ENCODE data around the gene SYNGR2.

DNA sequence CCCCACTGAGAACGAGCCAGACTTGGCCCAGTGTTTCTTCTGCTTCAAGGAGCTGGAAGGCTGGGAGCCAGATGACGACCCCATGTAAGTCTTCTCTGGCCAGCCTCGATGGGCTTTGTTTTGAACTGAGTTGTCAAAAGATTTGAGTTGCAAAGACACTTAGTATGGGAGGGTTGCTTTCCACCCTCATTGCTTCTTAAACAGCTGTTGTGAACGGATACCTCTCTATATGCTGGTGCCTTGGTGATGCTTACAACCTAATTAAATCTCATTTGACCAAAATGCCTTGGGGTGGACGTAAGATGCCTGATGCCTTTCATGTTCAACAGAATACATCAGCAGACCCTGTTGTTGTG is 46.3 kb downstream of the SYNGR2 start:
- TF ChIP-seq, protein P1, sequence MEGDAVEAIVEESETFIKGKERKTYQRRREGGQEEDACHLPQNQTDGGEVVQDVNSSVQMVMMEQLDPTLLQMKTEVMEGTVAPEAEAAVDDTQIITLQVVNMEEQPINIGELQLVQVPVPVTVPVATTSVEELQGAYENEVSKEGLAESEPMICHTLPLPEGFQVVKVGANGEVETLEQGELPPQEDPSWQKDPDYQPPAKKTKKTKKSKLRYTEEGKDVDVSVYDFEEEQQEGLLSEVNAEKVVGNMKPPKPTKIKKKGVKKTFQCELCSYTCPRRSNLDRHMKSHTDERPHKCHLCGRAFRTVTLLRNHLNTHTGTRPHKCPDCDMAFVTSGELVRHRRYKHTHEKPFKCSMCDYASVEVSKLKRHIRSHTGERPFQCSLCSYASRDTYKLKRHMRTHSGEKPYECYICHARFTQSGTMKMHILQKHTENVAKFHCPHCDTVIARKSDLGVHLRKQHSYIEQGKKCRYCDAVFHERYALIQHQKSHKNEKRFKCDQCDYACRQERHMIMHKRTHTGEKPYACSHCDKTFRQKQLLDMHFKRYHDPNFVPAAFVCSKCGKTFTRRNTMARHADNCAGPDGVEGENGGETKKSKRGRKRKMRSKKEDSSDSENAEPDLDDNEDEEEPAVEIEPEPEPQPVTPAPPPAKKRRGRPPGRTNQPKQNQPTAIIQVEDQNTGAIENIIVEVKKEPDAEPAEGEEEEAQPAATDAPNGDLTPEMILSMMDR (IDR thresholded peaks at IDR 0.05), result no peak
- no peak for TF ChIP-seq POLR2AphosphoS5 (IDR thresholded peaks at IDR 0.05)
- TF ChIP-seq POLR2A (IDR thresholded peaks at IDR 0.05; ENCODE audit: low read depth), result no peak
